Stimulated activated memory B cell treated with anti-CD40 and anti-IgM and Interleukin-4, amounts not matched to agents 10 μg/mL and 1 μg/mL and 100 μg/mL, for 72 hours (primary cell): ENCODE measurements around the gene HP1BP3.
"Not testable (repeated sequence)": the region's sequence is repeated elsewhere in the genome, so short reads cannot be mapped to it uniquely, and the experiment has no call there.

Experiments
- ATAC-seq: fragments of 150-1000 bp; cut with Tn5 transposase; 2 replicates; pipeline ENCODE4 v1.10.0; 2021
- H3K27ac Mint-ChIP-seq: one replicate; pipeline ENCODE4 v1.8.0; 2022; ENCODE audit warnings: mild to moderate bottlenecking, mixed read lengths
- H3K27me3 Mint-ChIP-seq: one replicate; pipeline ENCODE4 v1.8.0; 2022; ENCODE audit warnings: mixed read lengths
- H3K36me3 Mint-ChIP-seq: one replicate; pipeline ENCODE4 v1.8.0; 2022; ENCODE audit warnings: mixed read lengths
- H3K4me1 Mint-ChIP-seq: one replicate; pipeline ENCODE4 v1.8.0; 2022; ENCODE audit warnings: mixed read lengths
- H3K4me3 Mint-ChIP-seq: one replicate; pipeline ENCODE4 v1.8.0; 2022; ENCODE audit warnings: mild to moderate bottlenecking, moderate library complexity, mixed read lengths
- H3K9me3 Mint-ChIP-seq: one replicate; pipeline ENCODE4 v1.8.0; 2022; ENCODE audit warnings: mixed read lengths

HP1BP3 gene

GRCh38 chr1:20787029-20787839 is at the start of gene HP1BP3:
Gene HP1BP3, minus strand, starts transcription at chr1:20787307. Its CDS starts 6,867 bp downstream, at chr1:20780440.
- peaks cover 34% of the 10 kb centered on the region for H3K4me1 Mint-ChIP-seq
- no peaks in the 10 kb centered on the region for H3K9me3 Mint-ChIP-seq
- H3K36me3 Mint-ChIP-seq: no peaks in the 10 kb centered on the region
- peak within 1 kb of the TSS; percentile 93 for H3K27ac Mint-ChIP-seq
- peak; percentile 84 for ATAC-seq
- no peaks in the 10 kb centered on the region for H3K27me3 Mint-ChIP-seq
- H3K4me3 Mint-ChIP-seq: peak within 1 kb of the TSS; percentile 99

GRCh38 chr1:20836230-20836629 is 49.1 kb upstream of the HP1BP3 start:
- ATAC-seq: no peak
- Mint-ChIP-seq H3K36me3 (peaks cover 33% of the 10 kb centered on the region), H3K9me3 (no peaks in the 10 kb centered on the region), H3K4me1 (no peaks in the 10 kb centered on the region), H3K27me3 (no peaks in the 10 kb centered on the region), H3K27ac (no peak overlapping the region), H3K4me3 (no peak overlapping the region)

- Mint-ChIP-seq H3K27me3 (no peaks in the 10 kb centered on the region), H3K4me3 (no peak overlapping the region), H3K36me3 (peaks cover 31% of the 10 kb centered on the region), H3K27ac (no peak overlapping the region), H3K4me1 (no peaks in the 10 kb centered on the region), H3K9me3 (no peaks in the 10 kb centered on the region)
- ATAC-seq: no peak
Measured at GRCh38 chr1:20834780-20835179, 47.7 kb upstream of the HP1BP3 start.

- H3K27me3 Mint-ChIP-seq: no peaks in the 10 kb centered on the region
- no peak for ATAC-seq
- no peak overlapping the region for H3K27ac Mint-ChIP-seq
- H3K4me3 Mint-ChIP-seq: no peak overlapping the region
- H3K36me3 Mint-ChIP-seq: peaks cover 31% of the 10 kb centered on the region
- no peaks in the 10 kb centered on the region for H3K4me1 Mint-ChIP-seq
- no peaks in the 10 kb centered on the region for H3K9me3 Mint-ChIP-seq
Measured at GRCh38 chr1:20834192-20834591, 47.1 kb upstream of the HP1BP3 start.

GRCh38 chr1:20830378-20830777 is 43.3 kb upstream of the HP1BP3 start:
- Mint-ChIP-seq H3K27ac (no peak overlapping the region), H3K36me3 (peaks cover 39% of the 10 kb centered on the region), H3K4me3 (no peak overlapping the region), H3K27me3 (no peaks in the 10 kb centered on the region), H3K9me3 (no peaks in the 10 kb centered on the region), H3K4me1 (no peaks in the 10 kb centered on the region)
- ATAC-seq: no peak

GRCh38 chr1:20829946-20830345 is 42.8 kb upstream of the HP1BP3 start:
- Mint-ChIP-seq H3K9me3 (no peaks in the 10 kb centered on the region), H3K27ac (no peak overlapping the region), H3K36me3 (peaks cover 39% of the 10 kb centered on the region), H3K4me1 (no peaks in the 10 kb centered on the region), H3K4me3 (no peak overlapping the region), H3K27me3 (no peaks in the 10 kb centered on the region)
- no peak for ATAC-seq

GRCh38 chr1:20829531-20829930 is 42.4 kb upstream of the HP1BP3 start:
- no peak overlapping the region for H3K4me3 Mint-ChIP-seq
- no peaks in the 10 kb centered on the region for H3K4me1 Mint-ChIP-seq
- ATAC-seq: no peak
- no peaks in the 10 kb centered on the region for H3K27me3 Mint-ChIP-seq
- no peak overlapping the region for H3K27ac Mint-ChIP-seq
- H3K9me3 Mint-ChIP-seq: no peaks in the 10 kb centered on the region
- H3K36me3 Mint-ChIP-seq: peaks cover 39% of the 10 kb centered on the region

GRCh38 chr1:20823845-20824244 is 36.7 kb upstream of the HP1BP3 start:
- no peak for ATAC-seq
- Mint-ChIP-seq H3K9me3 (no peaks in the 10 kb centered on the region), H3K4me1 (no peaks in the 10 kb centered on the region), H3K36me3 (peaks cover 64% of the 10 kb centered on the region), H3K27me3 (no peaks in the 10 kb centered on the region), H3K4me3 (no peak overlapping the region), H3K27ac (no peak overlapping the region)

GRCh38 chr1:20821466-20821865 is 34.4 kb upstream of the HP1BP3 start:
- H3K4me1 Mint-ChIP-seq: no peaks in the 10 kb centered on the region
- no peaks in the 10 kb centered on the region for H3K9me3 Mint-ChIP-seq

GRCh38 chr1:20819818-20820217 is 32.7 kb upstream of the HP1BP3 start:
- Mint-ChIP-seq H3K4me1 (no peaks in the 10 kb centered on the region), H3K4me3 (no peak overlapping the region), H3K9me3 (no peaks in the 10 kb centered on the region), H3K27ac (no peak overlapping the region), H3K36me3 (peaks cover 49% of the 10 kb centered on the region), H3K27me3 (no peaks in the 10 kb centered on the region)
- no peak for ATAC-seq

More at GRCh38 chr1:20821466-20821865, 34.4 kb upstream of the HP1BP3 start:
- ATAC-seq: no peak
- Mint-ChIP-seq H3K27me3 (no peaks in the 10 kb centered on the region), H3K27ac (no peak overlapping the region), H3K36me3 (peaks cover 59% of the 10 kb centered on the region), H3K4me3 (no peak overlapping the region)

- Mint-ChIP-seq H3K4me3 (no peak overlapping the region), H3K27me3 (no peaks in the 10 kb centered on the region), H3K36me3 (peaks cover 10% of the 10 kb centered on the region), H3K9me3 (no peaks in the 10 kb centered on the region), H3K4me1 (no peaks in the 10 kb centered on the region), H3K27ac (no peak overlapping the region)
- ATAC-seq: no peak
Measured at GRCh38 chr1:20814534-20814871, 27.4 kb upstream of the HP1BP3 start.

- Mint-ChIP-seq H3K27me3 (no peaks in the 10 kb centered on the region), H3K27ac (no peak overlapping the region), H3K4me3 (no peak overlapping the region), H3K9me3 (no peaks in the 10 kb centered on the region), H3K36me3 (peaks cover 12% of the 10 kb centered on the region), H3K4me1 (no peaks in the 10 kb centered on the region)
- ATAC-seq: no peak
Measured at GRCh38 chr1:20811916-20812315, 24.8 kb upstream of the HP1BP3 start.

GRCh38 chr1:20793236-20793635 is 6.1 kb upstream of the HP1BP3 start:
- Mint-ChIP-seq H3K36me3 (no peaks in the 10 kb centered on the region), H3K4me1 (peaks cover 2% of the 10 kb centered on the region), H3K9me3 (no peaks in the 10 kb centered on the region), H3K4me3 (no peak overlapping the region), H3K27me3 (no peaks in the 10 kb centered on the region), H3K27ac (no peak overlapping the region)
- no peak for ATAC-seq

GRCh38 chr1:20792196-20792595 is 5.1 kb upstream of the HP1BP3 start:
- ATAC-seq: no peak

GRCh38 chr1:20790785-20791184 is 3.7 kb upstream of the HP1BP3 start:
- H3K27ac Mint-ChIP-seq: no peak overlapping the region
- no peaks in the 10 kb centered on the region for H3K27me3 Mint-ChIP-seq

More at GRCh38 chr1:20792196-20792595, 5.1 kb upstream of the HP1BP3 start:
- H3K9me3 Mint-ChIP-seq: no peaks in the 10 kb centered on the region
- no peaks in the 10 kb centered on the region for H3K36me3 Mint-ChIP-seq
- H3K4me1 Mint-ChIP-seq: peaks cover 10% of the 10 kb centered on the region
- no peaks in the 10 kb centered on the region for H3K27me3 Mint-ChIP-seq
- H3K4me3 Mint-ChIP-seq: no peak overlapping the region
- no peak overlapping the region for H3K27ac Mint-ChIP-seq

GRCh38 chr1:20789598-20789997 is 2.5 kb upstream of the HP1BP3 start:
- peaks cover 25% of the 10 kb centered on the region for H3K4me1 Mint-ChIP-seq
- not testable (repeated sequence) for H3K9me3 Mint-ChIP-seq, H3K4me3 Mint-ChIP-seq, H3K27ac Mint-ChIP-seq, H3K36me3 Mint-ChIP-seq, ATAC-seq, H3K27me3 Mint-ChIP-seq

More at GRCh38 chr1:20790785-20791184, 3.7 kb upstream of the HP1BP3 start:
- Mint-ChIP-seq H3K4me3 (no peak overlapping the region), H3K4me1 (peaks cover 14% of the 10 kb centered on the region), H3K9me3 (no peaks in the 10 kb centered on the region), H3K36me3 (no peaks in the 10 kb centered on the region)
- no peak for ATAC-seq
